Measurements from ENCODE around the gene CSMD2. TPM values are rescaled to one million over a fixed set of nuclear protein-coding genes. Genes with fewer than 3 reads are reported as not detected.
A peak's percentile ranks its signal among the peaks of the same experiment; 100 is the strongest.

The CSMD2 gene
- total and polyA plus RNA-seq, 2 donors (not counting 1 experiment from before 2014, with no cell fraction given): 2.2 to 7.6 TPM

DNA sequence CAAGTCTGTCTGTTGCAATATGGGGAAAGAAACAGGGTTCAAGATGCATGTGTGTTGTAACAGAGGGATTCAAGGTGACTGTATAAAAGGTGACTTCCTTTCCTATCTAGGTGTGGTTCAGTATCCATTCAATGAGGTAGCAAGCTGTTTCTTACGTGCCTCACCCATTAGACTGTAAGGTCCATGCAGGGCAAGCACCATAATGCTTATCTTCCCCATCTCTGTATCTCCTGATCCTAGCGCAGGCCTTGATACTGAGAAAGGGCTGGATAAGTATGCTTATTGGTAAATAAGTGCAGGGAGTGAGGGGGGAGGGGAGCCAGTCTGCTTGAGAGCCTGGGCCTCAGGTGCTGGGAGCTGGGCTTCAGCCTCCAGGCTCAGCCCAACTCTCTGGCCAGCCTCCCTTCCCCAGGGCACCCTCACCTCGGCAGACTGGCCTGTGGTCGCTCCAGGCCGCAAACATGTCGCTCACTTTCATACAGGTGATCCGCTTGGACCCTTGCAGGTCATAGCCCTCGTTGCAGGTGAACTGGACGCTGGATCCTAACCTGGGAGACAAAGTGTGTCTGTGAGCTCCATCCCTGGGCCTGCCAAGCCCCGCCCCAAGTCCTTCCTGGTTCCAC, 345.6 kb downstream of the CSMD2 start:
- H3K4me3 ChIP-seq (replicated peaks in 1 of 4; ENCODE audit: control extremely low read depth in 1 of 4, insufficient read depth in 1 of 4, low read depth in 3 of 4, low read length in 4 of 4): no peak overlapping the region
- DNase-seq (ENCODE audit: low read depth in 2 of 2): no peak
- H3K36me3 ChIP-seq (ENCODE audit: control insufficient read depth, insufficient read depth, low read length): no peaks in the 10 kb centered on the region
- no peaks in the 10 kb centered on the region for H3K27me3 ChIP-seq (ENCODE audit: control insufficient read depth, insufficient read depth, low read length)
- no peak overlapping the region for H2AFZ ChIP-seq (ENCODE audit: low read length)
- H3K9ac ChIP-seq (ENCODE audit: insufficient read depth, low read length): no peak overlapping the region
- no peaks in the 10 kb centered on the region for H4K20me1 ChIP-seq (ENCODE audit: control insufficient read depth, extremely low read depth, insufficient read depth, low read length)
- no peak overlapping the region for H3K27ac ChIP-seq (ENCODE audit: insufficient read depth, low read length)
- H3K79me2 ChIP-seq (ENCODE audit: control insufficient read depth, insufficient read depth, low read length): no peaks in the 10 kb centered on the region
- H3K9me3 ChIP-seq (ENCODE audit: control insufficient read depth, insufficient read depth, low read depth, low read length): no peaks in the 10 kb centered on the region
- H3K4me1 ChIP-seq (ENCODE audit: control insufficient read depth, extremely low read depth, insufficient read depth, low read length): peaks cover 4% of the 10 kb centered on the region
- TF ChIP-seq, protein P1, sequence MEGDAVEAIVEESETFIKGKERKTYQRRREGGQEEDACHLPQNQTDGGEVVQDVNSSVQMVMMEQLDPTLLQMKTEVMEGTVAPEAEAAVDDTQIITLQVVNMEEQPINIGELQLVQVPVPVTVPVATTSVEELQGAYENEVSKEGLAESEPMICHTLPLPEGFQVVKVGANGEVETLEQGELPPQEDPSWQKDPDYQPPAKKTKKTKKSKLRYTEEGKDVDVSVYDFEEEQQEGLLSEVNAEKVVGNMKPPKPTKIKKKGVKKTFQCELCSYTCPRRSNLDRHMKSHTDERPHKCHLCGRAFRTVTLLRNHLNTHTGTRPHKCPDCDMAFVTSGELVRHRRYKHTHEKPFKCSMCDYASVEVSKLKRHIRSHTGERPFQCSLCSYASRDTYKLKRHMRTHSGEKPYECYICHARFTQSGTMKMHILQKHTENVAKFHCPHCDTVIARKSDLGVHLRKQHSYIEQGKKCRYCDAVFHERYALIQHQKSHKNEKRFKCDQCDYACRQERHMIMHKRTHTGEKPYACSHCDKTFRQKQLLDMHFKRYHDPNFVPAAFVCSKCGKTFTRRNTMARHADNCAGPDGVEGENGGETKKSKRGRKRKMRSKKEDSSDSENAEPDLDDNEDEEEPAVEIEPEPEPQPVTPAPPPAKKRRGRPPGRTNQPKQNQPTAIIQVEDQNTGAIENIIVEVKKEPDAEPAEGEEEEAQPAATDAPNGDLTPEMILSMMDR (conservative IDR thresholded peaks at IDR 0.05 in 1 of 2, IDR thresholded peaks at IDR 0.05 in 1 of 2; ENCODE audit: low read depth in 1 of 2, low read length in 2 of 2): no peak
- no peak overlapping the region for H3K4me2 ChIP-seq (ENCODE audit: extremely low read depth, insufficient read depth, low read length)

DNA sequence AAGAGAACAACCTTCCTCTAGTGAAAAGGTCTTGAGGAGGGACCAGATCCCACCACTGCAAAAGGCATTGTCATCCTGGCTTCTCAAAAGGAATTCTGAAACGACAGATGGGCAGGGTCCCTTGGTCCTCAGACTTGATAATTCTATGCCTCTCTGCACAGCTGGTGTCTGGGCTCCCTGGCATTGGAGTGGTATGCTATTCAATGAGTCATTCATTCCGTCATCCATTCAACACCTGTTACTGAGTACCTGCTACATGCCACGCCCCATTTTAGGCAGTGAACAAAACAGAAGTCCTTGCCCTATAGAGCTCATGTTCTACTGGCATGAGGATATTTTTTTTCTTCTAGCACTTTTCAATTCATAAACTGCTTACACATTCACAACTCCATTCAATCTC, 347.0 kb downstream of the CSMD2 start:
- no peaks in the 10 kb centered on the region for H4K20me1 ChIP-seq (ENCODE audit: control insufficient read depth, extremely low read depth, insufficient read depth, low read length)
- no peaks in the 10 kb centered on the region for H3K27me3 ChIP-seq (ENCODE audit: control insufficient read depth, insufficient read depth, low read length)
- no peak overlapping the region for H3K4me2 ChIP-seq (ENCODE audit: extremely low read depth, insufficient read depth, low read length)
- H3K9me3 ChIP-seq (ENCODE audit: control insufficient read depth, insufficient read depth, low read depth, low read length): no peaks in the 10 kb centered on the region
- no peak overlapping the region for H3K4me3 ChIP-seq (replicated peaks in 1 of 4; ENCODE audit: control extremely low read depth in 1 of 4, insufficient read depth in 1 of 4, low read depth in 3 of 4, low read length in 4 of 4)
- no peaks in the 10 kb centered on the region for H3K79me2 ChIP-seq (ENCODE audit: control insufficient read depth, insufficient read depth, low read length)
- H3K4me1 ChIP-seq (ENCODE audit: control insufficient read depth, extremely low read depth, insufficient read depth, low read length): peaks cover 6% of the 10 kb centered on the region
- H2AFZ ChIP-seq (ENCODE audit: low read length): no peak overlapping the region
- no peak overlapping the region for H3K9ac ChIP-seq (ENCODE audit: insufficient read depth, low read length)
- no peak for DNase-seq (ENCODE audit: low read depth in 2 of 2)
- TF ChIP-seq, protein P1 (conservative IDR thresholded peaks at IDR 0.05 in 1 of 2, IDR thresholded peaks at IDR 0.05 in 1 of 2; ENCODE audit: low read depth in 1 of 2, low read length in 2 of 2): no peak
- no peak for TF ChIP-seq EZH2 (IDR thresholded peaks at IDR 0.05; ENCODE audit: low read length, missing control alignments)
- no peaks in the 10 kb centered on the region for H3K36me3 ChIP-seq (ENCODE audit: control insufficient read depth, insufficient read depth, low read length)
- H3K27ac ChIP-seq (ENCODE audit: insufficient read depth, low read length): no peak overlapping the region

GRCh38 chr1:33815061-33815460, 350.0 kb downstream of the CSMD2 start:
- no peak overlapping the region for H3K9ac ChIP-seq (ENCODE audit: insufficient read depth, low read length)
- no peaks in the 10 kb centered on the region for H3K79me2 ChIP-seq (ENCODE audit: control insufficient read depth, insufficient read depth, low read length)
- H3K9me3 ChIP-seq (ENCODE audit: control insufficient read depth, insufficient read depth, low read depth, low read length): no peaks in the 10 kb centered on the region
- peak; percentile 13 to 93 for DNase-seq (ENCODE audit: low read depth in 2 of 2)
- no peak overlapping the region for H2AFZ ChIP-seq (ENCODE audit: low read length)
- TF ChIP-seq, protein P1 (conservative IDR thresholded peaks at IDR 0.05 in 1 of 2, IDR thresholded peaks at IDR 0.05 in 1 of 2; ENCODE audit: low read depth in 1 of 2, low read length in 2 of 2): no peak
- TF ChIP-seq EZH2 (IDR thresholded peaks at IDR 0.05; ENCODE audit: low read length, missing control alignments): no peak
- no peak overlapping the region for H3K4me2 ChIP-seq (ENCODE audit: extremely low read depth, insufficient read depth, low read length)
- H3K4me3 ChIP-seq (replicated peaks in 1 of 4; ENCODE audit: control extremely low read depth in 1 of 4, insufficient read depth in 1 of 4, low read depth in 3 of 4, low read length in 4 of 4): no peak overlapping the region
- no peak overlapping the region for H3K27ac ChIP-seq (ENCODE audit: insufficient read depth, low read length)
- H3K36me3 ChIP-seq (ENCODE audit: control insufficient read depth, insufficient read depth, low read length): no peaks in the 10 kb centered on the region
- peaks cover 6% of the 10 kb centered on the region for H3K4me1 ChIP-seq (ENCODE audit: control insufficient read depth, extremely low read depth, insufficient read depth, low read length)
- no peaks in the 10 kb centered on the region for H3K27me3 ChIP-seq (ENCODE audit: control insufficient read depth, insufficient read depth, low read length)
- no peaks in the 10 kb centered on the region for H4K20me1 ChIP-seq (ENCODE audit: control insufficient read depth, extremely low read depth, insufficient read depth, low read length)
